OCI-LY3 (cell line): ENCODE results near the gene RTN4RL1.

Source experiments
- EZH2phosphoT487 ChIP-seq: fragments of 200-600 bp; shearing (Covaris generic); IDR thresholded peaks from 2 replicates; pipeline ENCODE4 v1.6.1; 2018; ENCODE audit warnings: antibody characterized with exemption, mixed run types, low read depth
- TF ChIP-seq, protein P1 (sequence below): fragments of 200-600, 300-600 bp; sonication (generic); IDR thresholded peaks from 2 replicates; pipeline ENCODE4 v1.5.1; 2014; ENCODE audit warnings: antibody characterized with exemption, low read length, low read depth

DNA sequence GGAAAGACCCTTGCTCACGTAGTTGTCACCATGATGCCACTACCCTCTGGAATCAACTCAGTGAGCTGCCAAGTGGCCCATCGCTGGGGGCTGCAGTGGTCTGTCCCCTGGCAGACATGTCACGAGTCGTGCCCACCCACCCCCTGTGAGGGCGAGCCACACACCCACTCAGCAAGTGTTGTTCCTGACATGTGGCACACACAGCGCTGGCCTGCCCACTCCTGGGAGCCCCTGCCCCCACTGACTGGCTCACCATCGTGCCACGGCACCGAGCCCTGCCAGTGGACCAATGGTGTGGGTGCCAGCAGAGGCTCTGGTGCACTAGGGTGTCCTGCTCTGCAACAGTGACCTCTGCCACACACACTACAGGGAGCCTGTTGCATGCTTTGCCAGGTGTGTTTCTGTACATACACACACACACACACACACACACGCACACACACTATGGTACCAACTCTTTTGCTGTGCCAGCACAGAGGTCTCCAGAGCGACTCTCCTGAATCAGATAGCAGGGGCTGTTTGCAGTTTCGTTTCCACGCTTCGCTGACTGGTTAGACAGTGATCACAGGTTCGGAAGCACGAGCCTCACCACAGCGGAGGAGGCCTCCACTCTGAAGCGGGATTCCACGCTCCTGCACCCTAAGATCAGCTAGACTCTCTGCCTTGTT lies 7.7 kb downstream of the RTN4RL1 start:
- TF ChIP-seq, protein P1, sequence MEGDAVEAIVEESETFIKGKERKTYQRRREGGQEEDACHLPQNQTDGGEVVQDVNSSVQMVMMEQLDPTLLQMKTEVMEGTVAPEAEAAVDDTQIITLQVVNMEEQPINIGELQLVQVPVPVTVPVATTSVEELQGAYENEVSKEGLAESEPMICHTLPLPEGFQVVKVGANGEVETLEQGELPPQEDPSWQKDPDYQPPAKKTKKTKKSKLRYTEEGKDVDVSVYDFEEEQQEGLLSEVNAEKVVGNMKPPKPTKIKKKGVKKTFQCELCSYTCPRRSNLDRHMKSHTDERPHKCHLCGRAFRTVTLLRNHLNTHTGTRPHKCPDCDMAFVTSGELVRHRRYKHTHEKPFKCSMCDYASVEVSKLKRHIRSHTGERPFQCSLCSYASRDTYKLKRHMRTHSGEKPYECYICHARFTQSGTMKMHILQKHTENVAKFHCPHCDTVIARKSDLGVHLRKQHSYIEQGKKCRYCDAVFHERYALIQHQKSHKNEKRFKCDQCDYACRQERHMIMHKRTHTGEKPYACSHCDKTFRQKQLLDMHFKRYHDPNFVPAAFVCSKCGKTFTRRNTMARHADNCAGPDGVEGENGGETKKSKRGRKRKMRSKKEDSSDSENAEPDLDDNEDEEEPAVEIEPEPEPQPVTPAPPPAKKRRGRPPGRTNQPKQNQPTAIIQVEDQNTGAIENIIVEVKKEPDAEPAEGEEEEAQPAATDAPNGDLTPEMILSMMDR: no peak
- TF ChIP-seq EZH2phosphoT487: no peak
